Astrocyte (in vitro differentiated cells and primary cell): ENCODE data around the gene ALDH1A3.

Experiments used
- EZH2 ChIP-seq: IDR thresholded peaks from 2 replicates; pipeline ENCODE4 v1.6.1; 2012; ENCODE audit warnings: mild to moderate bottlenecking, low read length, inconsistent platforms; ENCODE audit not compliant: insufficient read depth
- TF ChIP-seq, protein P1 (sequence below): IDR thresholded peaks from 2 replicates; pipeline ENCODE4 v1.5.1; 2011; ENCODE audit warnings: low read depth, mild to moderate bottlenecking, inconsistent platforms, low read length, moderate library complexity; ENCODE audit not compliant: insufficient read depth

DNA sequence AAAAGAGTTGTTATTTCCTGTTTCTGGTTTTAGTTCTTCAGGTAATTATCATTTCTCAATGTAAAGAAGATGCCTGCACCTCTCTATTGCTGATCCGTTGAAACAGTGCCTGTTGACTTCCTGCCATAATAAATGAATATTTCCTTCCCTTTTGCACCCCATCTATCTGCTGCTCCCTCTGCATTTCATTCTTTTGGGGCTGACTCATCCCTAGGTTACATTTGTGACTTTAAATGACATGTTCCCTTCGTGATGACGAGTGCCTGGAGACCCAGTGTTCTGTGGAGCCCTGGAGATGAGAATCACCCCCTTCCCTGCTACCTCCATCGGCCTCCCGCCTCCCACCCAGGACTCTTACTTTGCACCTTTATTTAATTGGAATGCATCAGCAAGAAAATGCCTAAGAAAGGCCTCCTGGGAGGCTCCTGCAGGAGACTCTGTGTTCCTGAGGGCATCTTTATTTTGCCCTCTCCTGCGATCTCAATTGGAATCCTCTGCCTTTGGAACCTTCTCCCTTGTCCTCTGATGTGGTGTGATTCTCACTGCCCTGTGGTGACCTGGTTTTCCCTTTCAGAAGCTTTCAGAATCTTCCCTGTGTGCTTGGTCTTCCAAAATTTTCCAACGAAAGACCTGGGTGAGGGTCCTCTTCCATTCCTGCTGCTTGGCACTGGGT, 53.2 kb downstream of the ALDH1A3 start:
- TF ChIP-seq, protein P1, sequence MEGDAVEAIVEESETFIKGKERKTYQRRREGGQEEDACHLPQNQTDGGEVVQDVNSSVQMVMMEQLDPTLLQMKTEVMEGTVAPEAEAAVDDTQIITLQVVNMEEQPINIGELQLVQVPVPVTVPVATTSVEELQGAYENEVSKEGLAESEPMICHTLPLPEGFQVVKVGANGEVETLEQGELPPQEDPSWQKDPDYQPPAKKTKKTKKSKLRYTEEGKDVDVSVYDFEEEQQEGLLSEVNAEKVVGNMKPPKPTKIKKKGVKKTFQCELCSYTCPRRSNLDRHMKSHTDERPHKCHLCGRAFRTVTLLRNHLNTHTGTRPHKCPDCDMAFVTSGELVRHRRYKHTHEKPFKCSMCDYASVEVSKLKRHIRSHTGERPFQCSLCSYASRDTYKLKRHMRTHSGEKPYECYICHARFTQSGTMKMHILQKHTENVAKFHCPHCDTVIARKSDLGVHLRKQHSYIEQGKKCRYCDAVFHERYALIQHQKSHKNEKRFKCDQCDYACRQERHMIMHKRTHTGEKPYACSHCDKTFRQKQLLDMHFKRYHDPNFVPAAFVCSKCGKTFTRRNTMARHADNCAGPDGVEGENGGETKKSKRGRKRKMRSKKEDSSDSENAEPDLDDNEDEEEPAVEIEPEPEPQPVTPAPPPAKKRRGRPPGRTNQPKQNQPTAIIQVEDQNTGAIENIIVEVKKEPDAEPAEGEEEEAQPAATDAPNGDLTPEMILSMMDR, result no peak
- no peak for TF ChIP-seq EZH2
